Natural killer cell treated with Interleukin-12 subunit alpha and Interleukin-12 subunit beta and Interleukin-15 and Interleukin-18, amount 100 ng/mL, for 72 hours (primary cell): Measurements from ENCODE around the gene SND1. TPM values are rescaled to one million over a fixed set of nuclear protein-coding genes. Genes with fewer than 3 reads are reported as not detected.

Experiments used
- ATAC-seq, 2 donors: fragments of 150-1000 bp; cut with Tn5 transposase in 1 of 2; sonication (Bioruptor Pico), chemical (Tn5 transposase) in 1 of 2; 2 replicates each; pipeline ENCODE4 v1.10.0; 2021
- DNase-seq: peaks from one replicate; pipeline ENCODE4 v3.0.0; 2022; ENCODE audit warnings: low spot score
- H3K27ac Mint-ChIP-seq, 2 donors: 1 replicate in 1 of 2; 2 replicates in 1 of 2; pipeline ENCODE4 v1.8.0; 2022; ENCODE audit warnings: mixed read lengths in 2 of 2, mild to moderate bottlenecking in 1 of 2, moderate library complexity in 1 of 2
- H3K27me3 Mint-ChIP-seq, 2 donors: 1 replicate in 1 of 2; 2 replicates in 1 of 2; pipeline ENCODE4 v1.8.0; 2022; ENCODE audit warnings: mixed read lengths in 2 of 2
- H3K36me3 Mint-ChIP-seq: one replicate; pipeline ENCODE4 v1.8.0; 2022; ENCODE audit warnings: mixed read lengths
- H3K4me1 Mint-ChIP-seq, 2 donors: 1 replicate in 1 of 2; 2 replicates in 1 of 2; pipeline ENCODE4 v1.8.0; 2022; ENCODE audit warnings: low read depth in 2 of 2, mixed read lengths in 2 of 2, mild to moderate bottlenecking in 1 of 2
- H3K4me3 Mint-ChIP-seq: one replicate; pipeline ENCODE4 v1.8.0; 2022; ENCODE audit warnings: mixed read lengths
- H3K9me3 Mint-ChIP-seq: 2 replicates; pipeline ENCODE4 v1.8.0; 2022; ENCODE audit warnings: mixed read lengths
- total RNA-seq, 2 donors: library from RNA; stranded (reverse); gene quantifications; one replicate each; pipeline ENCODE4 v1.2.3, GENCODE V29; 2022

The SND1 gene
- total RNA-seq, 2 donors from 2014 or later: 311 to 347 TPM

DNA sequence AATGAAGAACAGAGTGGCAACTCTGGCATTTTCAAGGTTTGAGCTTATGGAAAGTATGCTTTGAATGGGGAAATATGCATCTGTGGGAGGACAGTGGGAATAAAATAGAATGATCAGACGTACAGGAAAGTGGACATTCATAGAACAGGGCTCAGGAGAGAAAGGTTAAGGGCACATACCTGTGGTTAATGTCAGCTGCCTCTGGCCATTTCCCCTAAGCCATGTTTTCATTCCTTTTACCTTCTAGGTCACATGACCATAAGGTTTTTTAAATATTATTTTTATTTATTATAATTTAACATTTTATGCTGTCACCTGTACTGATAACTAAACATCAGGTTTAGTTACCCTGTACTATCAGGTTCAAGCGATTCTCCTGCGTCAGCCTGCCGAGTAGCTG, 326.4 kb downstream of the SND1 start:
- Mint-ChIP-seq H3K9me3 (peaks cover 10% of the 10 kb centered on the region), H3K27me3 (no peaks in the 10 kb centered on the region), H3K36me3 (peaks cover 25% of the 10 kb centered on the region), H3K4me1 (peaks cover 10 to 19% of the 10 kb centered on the region in 2 donors), H3K27ac (no peak overlapping the region), H3K4me3 (no peak overlapping the region)
- no peak for ATAC-seq
- no peak for DNase-seq

DNA sequence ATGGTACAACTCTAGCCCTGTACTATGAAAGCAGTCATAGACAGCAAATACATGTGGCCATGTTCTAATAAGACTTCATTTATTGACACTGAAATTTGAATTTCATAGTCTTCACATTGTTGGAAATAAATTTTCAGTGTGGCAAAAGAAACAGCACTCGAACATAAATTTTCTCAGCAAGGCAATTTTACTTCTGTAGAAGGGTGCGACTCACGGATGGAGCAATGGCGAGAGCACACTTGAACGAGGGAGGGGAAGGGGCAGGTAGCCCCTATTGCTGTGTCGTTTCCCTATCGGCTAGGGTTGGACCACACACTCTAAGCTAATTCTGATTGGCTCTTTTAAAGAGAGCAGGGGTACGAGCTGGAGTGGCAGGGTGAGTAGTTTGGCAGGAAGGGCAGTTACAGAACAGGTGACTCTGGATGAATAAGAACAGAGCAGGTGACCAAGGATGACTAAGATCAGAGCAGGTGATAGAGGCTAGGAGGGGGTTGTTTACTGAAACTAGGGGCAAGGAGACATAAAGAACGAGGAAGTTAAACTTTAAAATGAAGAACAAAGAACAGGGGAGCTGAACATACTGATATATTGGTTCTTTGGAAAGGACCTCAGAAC, 327.2 kb downstream of the SND1 start:
- H3K36me3 Mint-ChIP-seq: peaks cover 25% of the 10 kb centered on the region
- peaks cover 10% of the 10 kb centered on the region for H3K9me3 Mint-ChIP-seq
- no peak overlapping the region for H3K4me3 Mint-ChIP-seq
- ATAC-seq (no peak), DNase-seq (no peak)
- H3K27ac Mint-ChIP-seq: no peak overlapping the region
- peaks cover 17 to 24% of the 10 kb centered on the region in 2 donors for H3K4me1 Mint-ChIP-seq
- no peaks in the 10 kb centered on the region for H3K27me3 Mint-ChIP-seq

DNA sequence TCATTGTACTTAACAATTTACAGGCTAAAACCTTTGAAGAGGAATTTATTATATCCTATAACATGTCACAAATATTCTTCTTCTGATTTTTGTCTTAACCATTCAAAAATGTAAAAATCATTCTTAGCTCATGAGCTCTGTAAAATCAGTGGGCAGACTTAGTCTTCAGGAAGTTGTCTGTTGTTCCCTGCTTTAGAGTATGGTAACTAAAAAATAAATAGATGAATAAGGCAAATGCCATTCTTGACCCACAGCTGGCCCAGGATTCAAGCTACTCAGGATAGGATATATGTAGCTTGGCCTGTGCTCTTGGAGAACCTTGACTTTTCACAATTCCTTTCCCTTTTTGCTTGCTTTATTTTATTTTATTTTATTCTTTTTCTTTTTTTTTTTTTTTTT, 327.7 kb downstream of the SND1 start:
- DNase-seq: no peak
- no peak for ATAC-seq
- H3K4me3 Mint-ChIP-seq: no peak overlapping the region
- H3K36me3 Mint-ChIP-seq: peaks cover 25% of the 10 kb centered on the region
- peaks cover 22 to 26% of the 10 kb centered on the region in 2 donors for H3K4me1 Mint-ChIP-seq
- H3K27me3 Mint-ChIP-seq: no peaks in the 10 kb centered on the region
- no peak overlapping the region for H3K27ac Mint-ChIP-seq
- peaks cover 10% of the 10 kb centered on the region for H3K9me3 Mint-ChIP-seq

DNA sequence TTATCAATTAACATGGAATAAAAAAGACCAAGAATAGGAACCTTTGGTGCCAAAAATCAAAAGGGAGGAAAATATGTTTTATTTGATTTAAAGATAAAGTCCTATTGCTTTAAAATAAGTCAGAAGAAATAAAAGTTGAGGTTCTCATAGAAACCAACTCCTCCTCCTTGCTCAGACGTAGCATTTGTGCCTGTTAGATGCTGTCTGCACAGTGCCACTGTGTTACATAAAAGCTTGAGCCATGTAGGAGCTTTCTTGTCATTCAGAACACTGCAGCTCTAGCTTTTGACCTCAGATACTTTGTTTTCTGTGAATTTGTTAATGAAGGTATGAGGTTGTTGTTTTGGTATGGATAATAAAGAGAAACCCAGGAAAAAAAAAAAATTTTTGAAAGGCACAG, 328.9 kb downstream of the SND1 start:
- peaks cover 10% of the 10 kb centered on the region for H3K9me3 Mint-ChIP-seq
- H3K27me3 Mint-ChIP-seq: no peaks in the 10 kb centered on the region
- no peak overlapping the region for H3K27ac Mint-ChIP-seq
- no peak overlapping the region for H3K4me3 Mint-ChIP-seq
- ATAC-seq: no peak
- H3K4me1 Mint-ChIP-seq: peaks cover 23 to 26% of the 10 kb centered on the region in 2 donors
- DNase-seq: no peak
- H3K36me3 Mint-ChIP-seq: peaks cover 25% of the 10 kb centered on the region

DNA sequence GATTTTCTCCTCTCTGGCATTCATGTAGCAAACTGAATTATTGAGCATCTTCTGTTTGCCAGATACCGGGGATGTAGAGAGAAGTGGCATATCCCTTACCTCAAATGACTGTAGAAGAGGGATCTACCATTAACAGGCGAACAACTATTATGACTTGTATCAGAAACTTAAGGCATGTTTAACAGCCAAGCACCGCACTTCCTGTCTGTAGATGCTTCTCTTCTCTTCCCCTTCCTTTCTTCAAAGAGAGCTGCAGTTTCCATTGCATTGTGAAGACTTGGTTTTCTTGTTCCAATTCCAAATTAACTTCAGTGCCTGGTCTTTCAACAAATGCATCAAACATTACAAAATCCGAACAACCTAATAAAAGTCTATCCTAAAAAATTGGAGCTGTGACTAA, 330.0 kb downstream of the SND1 start:
- no peaks in the 10 kb centered on the region for H3K27me3 Mint-ChIP-seq

DNA sequence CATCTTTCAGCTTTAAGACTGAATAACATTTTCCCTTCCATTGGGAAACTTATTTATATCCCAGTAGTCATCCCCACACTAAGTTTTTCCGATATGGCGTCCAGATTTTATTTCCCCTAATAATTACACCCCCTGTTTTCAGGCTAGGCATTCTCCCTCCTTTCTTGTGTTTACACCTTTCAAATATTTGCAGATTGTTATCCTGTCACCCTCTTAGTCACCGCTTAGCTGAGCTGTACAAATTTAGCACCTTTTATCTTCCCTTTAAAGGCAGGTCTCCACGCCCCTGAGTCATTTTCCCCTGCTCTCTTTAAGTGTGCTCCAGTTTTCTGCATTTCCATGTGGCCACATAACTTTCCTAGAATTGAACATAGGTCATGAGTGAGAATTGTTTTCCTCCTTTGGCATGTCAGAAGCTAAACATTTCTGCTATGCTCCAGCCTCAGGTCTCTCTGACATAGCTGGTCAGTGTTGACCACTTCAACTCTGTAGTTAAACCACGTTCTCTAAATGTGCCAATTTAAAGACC, 331.9 kb downstream of the SND1 start:
- no peak overlapping the region for H3K4me3 Mint-ChIP-seq
- no peaks in the 10 kb centered on the region for H3K27me3 Mint-ChIP-seq
- peaks cover 8% of the 10 kb centered on the region for H3K36me3 Mint-ChIP-seq
- H3K4me1 Mint-ChIP-seq: peaks cover 20 to 27% of the 10 kb centered on the region in 2 donors
- ATAC-seq (peak in 1 of 2 donors; percentile 38), DNase-seq (no peak)
- no peak overlapping the region for H3K27ac Mint-ChIP-seq
- H3K9me3 Mint-ChIP-seq: no peaks in the 10 kb centered on the region

More for the DNA sequence above, 330.0 kb downstream of the SND1 start:
- H3K9me3 Mint-ChIP-seq: peaks cover 10% of the 10 kb centered on the region
- H3K36me3 Mint-ChIP-seq: peaks cover 24% of the 10 kb centered on the region
- no peak for ATAC-seq
- no peak overlapping the region for H3K27ac Mint-ChIP-seq
- H3K4me1 Mint-ChIP-seq: peaks cover 23 to 26% of the 10 kb centered on the region in 2 donors
- no peak overlapping the region for H3K4me3 Mint-ChIP-seq
- no peak for DNase-seq

DNA sequence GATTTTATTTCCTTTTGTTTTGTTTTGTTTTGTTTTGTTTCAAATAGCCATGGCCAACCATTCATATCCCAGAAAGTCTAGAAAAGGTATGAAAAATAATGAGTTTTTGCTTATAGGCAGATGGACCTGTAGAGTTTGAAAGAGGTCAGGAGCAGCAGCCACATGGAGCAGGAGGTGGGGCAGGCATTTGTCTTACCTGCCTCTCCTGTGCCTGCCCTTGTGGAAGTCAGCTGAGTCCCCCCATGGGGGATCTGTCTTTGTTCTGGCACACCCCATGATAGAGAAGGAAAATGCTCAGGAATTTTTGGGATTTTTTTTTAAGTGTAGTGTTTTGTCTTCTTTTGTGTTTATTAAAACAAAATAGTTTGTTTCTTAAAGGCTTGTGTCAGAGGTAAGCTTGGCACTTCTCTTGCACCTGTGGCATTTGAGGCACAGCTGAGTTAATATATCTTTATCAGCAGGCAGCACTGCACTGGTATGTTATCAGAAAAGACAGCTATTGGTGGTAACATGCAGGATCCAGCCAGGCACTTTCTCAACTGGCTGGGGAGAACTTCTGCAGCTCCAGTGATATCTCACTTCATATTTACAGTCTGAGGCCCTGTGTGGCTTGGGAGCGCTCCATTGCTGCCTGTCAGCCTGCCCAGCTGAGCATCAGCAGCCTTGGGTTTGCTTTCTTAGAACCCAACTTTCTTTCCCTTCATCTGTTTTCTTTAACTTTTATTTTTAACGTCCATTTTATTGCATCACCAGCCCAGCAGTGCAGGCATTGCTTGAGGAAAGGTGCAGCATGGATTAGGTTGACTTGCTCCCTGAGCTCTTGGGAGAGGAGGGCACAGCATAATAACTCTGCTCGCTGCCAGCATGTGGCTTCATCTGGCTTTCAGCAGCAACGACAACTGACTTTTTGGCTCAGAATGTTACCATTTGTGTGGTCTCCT, 334.9 kb downstream of the SND1 start:
- Mint-ChIP-seq H3K36me3 (peaks cover 4% of the 10 kb centered on the region), H3K27ac (no peak overlapping the region), H3K4me3 (no peak overlapping the region), H3K9me3 (no peaks in the 10 kb centered on the region), H3K27me3 (no peaks in the 10 kb centered on the region), H3K4me1 (peaks cover 26 to 33% of the 10 kb centered on the region in 2 donors)
- DNase-seq (no peak), ATAC-seq (no peak)

DNA sequence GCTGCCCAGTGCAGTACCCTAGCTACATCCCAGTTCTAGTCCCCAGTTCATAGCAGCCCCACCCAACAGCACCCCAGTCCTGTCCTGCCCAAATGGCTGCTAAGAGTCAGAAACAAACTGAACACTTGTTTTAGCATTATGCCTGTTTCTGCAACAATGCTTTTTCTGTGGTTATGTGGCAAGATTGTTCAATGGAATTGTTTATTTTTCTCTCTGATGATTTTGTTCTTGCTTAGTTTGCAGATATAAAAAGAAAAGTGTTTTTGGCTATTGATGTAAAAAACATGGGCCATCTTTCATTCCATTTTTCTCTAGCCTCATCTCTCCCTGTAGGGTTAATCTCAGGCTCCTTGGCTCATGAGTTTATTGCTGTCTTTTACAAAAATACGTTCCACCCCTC, 336.8 kb downstream of the SND1 start:
- ATAC-seq (no peak), DNase-seq (no peak)
- Mint-ChIP-seq H3K27ac (no peak overlapping the region), H3K4me1 (peaks cover 17 to 26% of the 10 kb centered on the region in 2 donors), H3K9me3 (no peaks in the 10 kb centered on the region), H3K27me3 (no peaks in the 10 kb centered on the region), H3K4me3 (no peak overlapping the region), H3K36me3 (peaks cover 13% of the 10 kb centered on the region)

DNA sequence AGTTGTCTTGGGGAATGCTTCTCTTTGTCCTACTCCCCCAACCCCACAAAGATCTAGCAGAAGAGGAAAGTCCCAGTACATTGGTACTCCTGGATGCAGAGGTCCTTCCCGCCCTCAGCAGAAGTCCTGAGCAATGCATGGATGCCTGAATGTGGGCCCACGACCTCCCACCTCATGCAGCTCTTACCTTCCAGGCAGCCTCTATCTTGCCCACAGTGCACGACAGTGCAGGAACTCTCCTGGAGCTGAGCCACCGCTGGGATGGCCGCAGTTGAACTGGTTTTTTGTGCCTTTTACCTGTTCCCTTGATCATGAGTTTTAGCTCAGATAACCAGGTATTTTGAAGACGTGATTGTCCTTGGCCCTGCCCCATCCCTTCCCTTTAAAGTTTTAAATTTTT, 341.3 kb downstream of the SND1 start:
- ATAC-seq (no peak), DNase-seq (no peak)
- Mint-ChIP-seq H3K36me3 (peaks cover 23% of the 10 kb centered on the region), H3K27ac (no peak overlapping the region), H3K9me3 (no peaks in the 10 kb centered on the region), H3K4me1 (peaks cover 8 to 16% of the 10 kb centered on the region in 2 donors), H3K4me3 (no peak overlapping the region), H3K27me3 (no peaks in the 10 kb centered on the region)

DNA sequence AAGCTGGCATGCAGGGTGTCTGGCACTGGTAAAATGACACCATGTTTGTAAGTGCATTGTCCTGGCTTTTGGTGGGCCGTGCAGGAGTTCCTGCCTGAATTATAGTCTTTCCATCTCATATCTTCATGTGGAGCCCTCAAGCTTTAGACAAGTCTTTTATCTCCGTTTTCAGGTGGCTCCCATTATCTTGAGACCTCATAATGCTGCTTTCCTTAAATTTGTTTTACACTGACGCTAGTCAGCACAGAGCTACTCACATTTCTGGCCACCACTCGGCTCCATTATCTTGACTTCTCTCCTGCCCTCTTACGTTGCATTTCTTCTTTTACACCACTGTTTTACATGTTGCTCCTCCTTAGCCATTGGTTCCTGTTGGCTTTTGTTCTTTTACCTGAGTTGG, 342.0 kb downstream of the SND1 start:
- DNase-seq (no peak), ATAC-seq (no peak)
- peaks cover 6 to 16% of the 10 kb centered on the region in 2 donors for H3K4me1 Mint-ChIP-seq
- H3K27me3 Mint-ChIP-seq: no peaks in the 10 kb centered on the region
- H3K9me3 Mint-ChIP-seq: no peaks in the 10 kb centered on the region
- H3K36me3 Mint-ChIP-seq: peaks cover 23% of the 10 kb centered on the region
- H3K4me3 Mint-ChIP-seq: no peak overlapping the region
- no peak overlapping the region for H3K27ac Mint-ChIP-seq

DNA sequence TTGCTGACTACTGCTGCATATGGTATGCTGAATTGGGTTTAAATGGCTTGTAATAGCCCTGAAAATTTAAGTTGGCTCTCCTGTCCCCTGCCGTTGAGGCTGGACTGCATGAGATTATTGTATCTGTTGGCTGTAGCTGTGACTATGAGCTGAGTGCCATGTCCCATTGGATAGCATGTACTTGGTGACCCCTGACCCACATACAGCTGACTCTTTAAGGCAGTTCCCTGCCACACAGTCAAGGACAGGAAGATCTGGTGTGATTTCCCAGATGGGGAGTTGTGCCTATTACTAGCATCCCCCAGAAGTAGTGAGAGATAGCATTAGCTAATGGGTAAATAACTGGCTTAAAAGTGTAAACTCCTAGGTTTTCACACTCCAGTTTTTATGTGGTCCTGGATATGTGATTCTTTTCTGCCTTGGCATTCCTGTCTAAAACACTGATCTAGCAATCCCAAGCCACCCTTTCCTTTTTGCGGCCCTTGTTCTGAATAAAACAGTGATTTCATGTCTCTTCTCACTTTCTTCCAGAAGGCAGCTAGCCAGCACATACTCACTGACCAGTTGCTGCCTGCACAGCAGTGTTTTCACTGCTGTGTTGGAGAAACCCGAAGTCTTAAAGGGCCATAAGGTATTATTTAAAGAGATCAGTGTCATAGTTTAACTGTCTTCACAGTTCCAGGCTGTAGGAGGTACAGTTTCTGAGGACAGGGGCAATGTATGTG, 343.3 kb downstream of the SND1 start:
- Mint-ChIP-seq H3K27me3 (no peaks in the 10 kb centered on the region), H3K4me3 (no peak overlapping the region), H3K4me1 (peaks cover 0 to 9% of the 10 kb centered on the region in 2 donors), H3K27ac (no peak overlapping the region), H3K36me3 (peaks cover 23% of the 10 kb centered on the region), H3K9me3 (no peaks in the 10 kb centered on the region)
- DNase-seq: no peak
- no peak for ATAC-seq

DNA sequence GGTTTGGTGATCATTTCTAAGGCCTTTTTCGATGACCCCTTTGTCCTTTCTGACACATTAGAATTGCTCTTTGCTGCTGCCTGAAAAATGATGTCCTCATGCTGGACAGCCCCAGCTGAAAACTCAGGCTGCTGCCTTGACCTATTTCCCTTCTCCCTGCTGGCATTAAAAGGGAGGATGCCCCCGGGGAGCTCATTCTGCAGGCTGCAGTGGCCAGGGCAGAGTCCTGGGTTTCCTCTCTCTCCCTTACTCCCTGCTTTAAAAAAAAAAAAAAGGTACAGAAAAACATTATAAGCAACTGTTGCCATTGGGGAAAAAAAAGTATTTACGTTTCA, 343.9 kb downstream of the SND1 start:
- no peaks in the 10 kb centered on the region for H3K27me3 Mint-ChIP-seq
- no peaks in the 10 kb centered on the region for H3K9me3 Mint-ChIP-seq
- H3K27ac Mint-ChIP-seq: no peak overlapping the region
- H3K4me1 Mint-ChIP-seq: peaks cover 0 to 11% of the 10 kb centered on the region in 2 donors
- no peak overlapping the region for H3K4me3 Mint-ChIP-seq
- no peak for ATAC-seq
- DNase-seq: no peak
- peaks cover 23% of the 10 kb centered on the region for H3K36me3 Mint-ChIP-seq

DNA sequence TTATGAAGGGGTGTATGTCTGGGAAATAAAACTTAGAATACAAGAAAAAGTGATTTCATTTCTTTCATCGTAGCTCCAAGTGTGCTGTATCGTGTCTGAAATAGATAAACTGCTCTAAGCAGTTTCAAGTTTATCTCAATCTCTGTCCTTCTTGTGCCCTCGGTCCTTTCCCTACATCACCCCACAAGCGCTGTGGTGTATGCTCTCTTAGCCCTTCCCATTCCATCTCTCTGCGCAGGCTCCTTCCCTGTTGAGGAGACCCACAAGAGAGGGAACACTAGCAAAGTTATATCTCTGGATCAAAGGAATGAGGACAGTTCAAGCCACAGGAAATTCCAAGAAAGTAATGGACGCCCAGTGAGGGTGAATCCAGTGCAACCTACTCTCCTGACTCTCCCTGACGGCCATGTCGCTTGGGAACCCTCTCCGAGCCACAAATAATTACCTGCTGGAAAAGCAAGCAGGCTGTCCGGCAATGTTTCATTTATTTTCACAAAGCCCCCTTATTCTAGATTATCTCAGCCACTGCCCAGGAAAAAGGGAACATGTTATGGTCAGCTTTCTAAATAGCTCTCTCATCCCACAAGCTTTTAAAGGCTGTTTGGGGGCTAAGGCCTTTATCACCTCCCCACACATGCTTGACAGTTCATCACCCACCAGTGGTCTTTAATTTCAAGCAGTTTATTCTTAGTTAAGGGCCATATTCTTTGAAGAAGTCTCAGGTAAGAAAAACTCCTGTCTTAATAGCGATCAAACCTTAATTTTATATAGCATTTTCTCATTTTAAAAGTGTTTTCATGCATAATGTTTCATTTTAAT, 344.5 kb downstream of the SND1 start:
- DNase-seq (no peak), ATAC-seq (no peak)
- Mint-ChIP-seq H3K36me3 (peaks cover 20% of the 10 kb centered on the region), H3K27ac (no peak overlapping the region), H3K4me3 (no peak overlapping the region), H3K9me3 (no peaks in the 10 kb centered on the region), H3K27me3 (no peaks in the 10 kb centered on the region), H3K4me1 (peaks cover 0 to 13% of the 10 kb centered on the region in 2 donors)
